Urothelium cell line (cell line): Measurements from ENCODE around the gene ASB16.
A peak's percentile ranks its signal among the peaks of the same experiment; 100 is the strongest.
"Not testable (repeated sequence)": the region's sequence is repeated elsewhere in the genome, so short reads cannot be mapped to it uniquely, and the experiment has no call there.

Experiments
- DNase-seq: peaks from one replicate; pipeline ENCODE4 v3.0.0; 2011; ENCODE audit warnings: low spot score, mixed read lengths
- FAIRE-seq: peaks from 2 replicates; lab custom pipeline; 2011; peaks lifted over from hg19 to GRCh38; lab: Jason Lieb, UNC

The ASB16 gene

DNA sequence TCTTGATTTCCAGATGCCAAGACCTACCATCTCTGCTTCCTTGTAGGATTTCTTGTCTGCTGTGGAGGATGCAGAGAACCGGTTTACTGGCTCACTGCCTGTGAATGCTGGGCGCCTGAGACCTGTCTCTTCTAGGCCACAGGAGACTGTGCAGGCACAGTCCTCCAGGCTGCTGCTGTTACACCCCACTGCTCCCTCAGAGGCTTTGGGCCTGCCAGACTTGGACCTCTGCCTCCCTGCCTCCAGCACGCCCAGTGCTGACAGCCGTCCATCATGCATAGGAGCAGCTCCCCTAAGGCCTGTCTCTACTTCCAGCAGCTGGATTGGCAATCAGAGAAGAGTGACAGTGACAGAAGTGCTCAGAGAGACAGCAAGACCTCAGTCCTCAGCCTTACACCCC is 22.7 kb upstream of the ASB16 start:
- no peak for DNase-seq
- no peak for FAIRE-seq

DNA sequence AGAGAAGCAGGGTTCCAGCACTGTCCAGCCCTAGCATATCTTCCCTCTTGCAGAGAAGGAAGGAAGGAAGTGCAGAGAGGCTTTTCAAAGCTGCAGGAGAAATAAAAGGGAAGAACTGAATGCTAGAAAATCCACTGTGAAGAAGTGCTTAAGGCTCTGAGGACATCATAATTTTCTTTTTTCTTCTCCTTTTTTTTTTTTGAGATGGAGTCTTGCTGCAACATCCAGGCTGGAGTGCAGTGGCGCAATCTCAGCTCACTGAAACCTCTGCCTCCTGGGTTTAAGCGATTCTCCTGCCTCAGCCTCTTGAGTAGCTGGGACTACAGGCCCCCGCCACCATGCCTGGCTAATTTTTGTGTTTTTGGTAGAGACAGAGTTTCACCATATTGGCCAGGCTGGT is 21.4 kb upstream of the ASB16 start:
- FAIRE-seq, DNase-seq: not testable (repeated sequence)

DNA sequence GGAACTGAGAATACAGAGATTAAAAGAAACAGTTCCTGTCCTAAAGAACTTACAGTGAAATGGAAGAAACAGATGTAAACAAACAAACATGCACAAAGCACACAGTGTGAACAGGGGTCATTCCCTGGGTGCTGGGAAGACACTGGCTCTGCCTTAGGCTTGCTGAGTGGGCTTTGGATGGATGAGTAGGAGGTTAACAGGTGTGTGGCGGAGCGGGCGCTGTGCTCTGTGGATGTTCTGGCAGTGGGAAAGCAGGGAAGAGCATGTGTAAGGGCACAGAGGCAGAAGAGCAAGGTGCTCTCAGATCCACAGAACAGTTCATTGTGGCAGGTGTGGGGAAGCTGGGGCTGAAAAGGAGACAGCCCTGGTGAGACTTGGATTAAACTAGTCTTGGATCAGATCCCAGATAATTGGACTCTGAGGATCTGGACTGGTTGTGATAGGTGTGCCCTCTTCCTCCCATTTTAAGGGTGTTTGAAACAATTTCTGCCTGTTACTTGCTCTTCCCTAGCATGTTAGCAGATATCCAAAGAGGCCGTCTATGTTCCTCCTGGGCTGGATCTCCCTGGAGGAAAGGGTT is 20.7 kb upstream of the ASB16 start:
- FAIRE-seq = no peak
- DNase-seq = no peak

DNA sequence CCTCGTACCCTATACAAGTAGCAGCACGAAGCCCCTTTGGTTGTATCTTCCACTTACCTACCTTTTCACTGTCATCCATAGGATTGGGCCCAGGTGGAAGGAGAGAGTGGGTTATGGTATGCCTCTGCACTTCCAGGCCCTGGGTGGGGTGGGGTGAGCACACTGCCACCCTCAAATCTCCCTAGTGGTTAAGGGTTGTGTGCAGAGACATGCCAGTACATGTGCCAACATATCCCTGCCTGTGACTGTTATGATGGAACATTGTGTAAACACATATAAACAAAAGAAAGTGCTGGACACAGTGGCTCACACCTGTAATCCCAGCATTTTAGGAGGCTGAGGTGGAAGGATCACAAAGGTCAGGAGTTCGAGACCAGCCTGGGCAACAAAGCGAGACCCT is 17.6 kb upstream of the ASB16 start:
- FAIRE-seq = no peak

DNA sequence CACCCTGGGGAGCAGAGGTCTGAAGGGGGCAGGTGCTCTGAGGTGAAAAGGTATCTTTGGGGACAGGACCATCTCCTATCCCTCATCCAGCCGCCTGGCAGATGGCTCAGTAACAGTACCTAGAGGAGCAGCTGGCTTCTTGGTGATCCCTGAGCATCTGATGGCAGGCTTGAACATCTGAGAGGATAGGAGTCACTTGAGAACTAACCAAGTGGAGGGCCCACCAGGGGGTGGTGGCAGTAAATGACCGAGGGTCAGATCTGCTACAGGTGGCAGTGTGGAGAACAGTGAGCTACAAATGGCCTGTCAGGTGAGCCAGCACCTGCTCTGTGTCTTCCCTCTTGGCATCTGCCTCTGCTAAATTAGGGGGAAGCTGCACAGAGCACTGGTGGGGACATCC is 15.0 kb upstream of the ASB16 start:
- DNase-seq (no peak), FAIRE-seq (no peak)

More for the DNA sequence above, 17.6 kb upstream of the ASB16 start:
- DNase-seq = no peak

DNA sequence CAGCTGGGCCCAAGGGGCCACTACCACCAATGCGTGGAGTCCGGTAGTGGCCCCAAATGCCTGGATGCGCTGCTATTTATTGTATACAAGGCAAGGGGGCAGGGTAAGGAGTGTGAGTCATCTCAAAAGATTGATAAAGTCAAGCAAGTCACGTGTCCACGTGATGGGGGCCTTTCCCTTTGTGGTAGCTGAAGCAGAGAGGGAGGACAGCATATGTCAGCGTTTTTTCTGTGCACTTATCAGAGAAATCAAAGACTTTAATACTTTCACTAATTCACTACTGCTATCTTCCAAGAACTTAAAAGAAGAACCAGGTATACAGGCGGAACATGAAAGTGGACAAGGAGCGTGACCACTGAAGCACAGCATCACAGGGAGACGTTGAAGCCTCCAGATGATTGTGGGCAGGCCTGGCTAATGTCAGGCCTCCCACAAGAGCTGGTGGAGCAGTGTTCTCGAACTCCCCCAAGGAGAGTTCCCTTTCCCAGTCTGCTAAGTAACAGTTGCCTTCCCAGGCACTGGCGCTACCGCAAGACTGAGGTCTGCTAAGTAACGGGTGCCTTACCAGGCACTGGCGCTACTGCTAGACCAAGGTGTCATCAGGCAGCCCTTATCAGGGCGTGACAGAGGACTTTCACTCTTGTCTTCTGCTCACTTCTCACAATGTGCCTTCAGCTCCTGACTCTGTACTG is 10.8 kb upstream of the ASB16 start:
- no peak for DNase-seq
- FAIRE-seq = no peak

DNA sequence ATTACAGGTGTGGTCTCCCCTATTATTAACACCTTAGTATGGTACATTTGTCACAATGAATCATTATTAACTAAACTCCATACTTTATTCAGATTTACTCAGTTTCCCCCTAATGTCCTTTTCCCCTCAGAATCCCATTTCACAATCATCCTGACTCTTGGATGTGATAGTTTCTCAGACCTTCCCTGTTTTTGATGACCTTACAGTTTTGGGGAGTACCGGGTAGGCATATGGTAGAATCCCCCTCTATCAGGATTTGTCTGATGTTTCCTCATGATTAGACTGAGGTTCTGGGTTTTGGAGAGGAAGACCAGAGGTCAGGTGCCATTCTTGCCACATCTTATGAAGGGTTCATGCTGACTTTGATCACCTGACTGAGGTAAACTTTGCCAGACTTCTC is 6.0 kb upstream of the ASB16 start:
- no peak for FAIRE-seq
- DNase-seq = no peak

DNA sequence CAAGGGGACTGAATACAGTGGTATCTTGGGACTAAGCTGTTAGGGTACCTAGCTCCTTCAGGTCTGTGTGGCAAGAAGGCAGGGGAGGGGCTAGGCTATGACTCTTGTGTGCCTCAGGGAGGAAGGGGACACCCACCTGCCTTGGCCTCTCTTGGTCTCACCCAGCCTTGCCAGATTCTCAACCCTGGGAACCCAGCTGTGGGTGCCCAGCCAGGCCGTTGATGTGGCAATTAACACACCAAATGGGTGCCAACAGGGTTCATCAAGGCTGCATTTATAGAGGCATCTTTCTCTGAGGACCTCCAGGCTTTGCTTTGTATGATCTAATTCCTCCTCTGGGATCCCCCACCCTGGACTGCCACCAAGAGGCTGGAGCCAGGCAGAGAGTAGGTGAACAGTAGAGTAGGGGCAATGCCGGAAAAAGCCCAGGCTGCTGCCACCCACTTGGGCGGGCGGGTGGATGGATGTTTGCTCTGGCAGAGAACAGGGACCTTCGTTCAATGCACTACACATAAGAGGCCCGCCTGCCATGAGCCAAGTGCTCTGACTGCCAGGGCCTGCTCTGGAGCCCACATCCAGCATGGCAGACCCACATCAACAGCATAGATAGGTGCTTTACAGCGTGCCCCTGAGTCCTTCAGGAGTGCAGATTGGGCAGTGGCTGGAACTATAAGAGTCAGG is 3.2 kb upstream of the ASB16 start:
- DNase-seq = no peak
- FAIRE-seq = no peak

DNA sequence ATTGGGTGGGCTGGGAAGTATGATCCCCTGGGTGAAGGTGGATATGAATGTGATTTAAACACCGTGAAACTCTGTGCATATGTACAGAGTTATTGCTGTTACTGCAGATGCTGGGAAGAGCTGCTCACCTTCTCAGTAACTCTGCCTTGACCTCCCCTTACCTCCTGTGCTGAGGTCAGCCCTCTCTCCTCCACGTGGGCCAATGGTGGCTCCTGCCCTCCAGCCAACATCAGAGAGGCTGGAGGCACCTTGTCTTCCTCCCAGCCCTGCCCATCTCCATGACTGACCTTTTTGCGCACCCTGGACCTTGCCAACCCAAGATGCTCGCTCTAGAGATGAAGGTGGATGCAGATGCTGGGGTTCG is 387 bp upstream of the ASB16 start:
- no peak for DNase-seq
- FAIRE-seq = no peak

DNA sequence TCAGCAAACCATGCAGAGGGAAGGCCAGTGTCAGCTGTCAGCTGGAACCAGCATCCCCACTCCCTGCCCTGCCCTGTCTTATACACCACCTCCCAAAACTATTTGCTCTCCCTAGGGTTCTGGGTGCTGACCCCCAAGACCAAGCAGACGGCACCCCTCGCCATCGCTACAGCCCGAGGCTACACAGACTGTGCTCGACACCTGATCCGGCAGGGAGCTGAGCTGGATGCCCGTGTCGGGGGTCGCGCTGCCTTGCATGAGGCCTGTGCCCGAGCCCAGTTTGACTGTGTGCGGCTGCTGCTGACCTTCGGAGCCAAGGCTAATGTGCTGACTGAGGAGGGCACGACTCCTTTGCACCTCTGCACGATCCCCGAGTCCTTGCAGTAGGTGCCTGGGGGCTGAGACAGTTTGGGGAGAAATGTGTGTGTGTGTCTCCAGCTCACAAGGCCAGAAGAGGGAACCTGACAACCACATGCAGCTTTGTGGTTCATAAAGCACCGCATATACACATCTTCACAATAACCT is 1.5 kb downstream of the ASB16 start:
- no peak for DNase-seq
- no peak for FAIRE-seq

DNA sequence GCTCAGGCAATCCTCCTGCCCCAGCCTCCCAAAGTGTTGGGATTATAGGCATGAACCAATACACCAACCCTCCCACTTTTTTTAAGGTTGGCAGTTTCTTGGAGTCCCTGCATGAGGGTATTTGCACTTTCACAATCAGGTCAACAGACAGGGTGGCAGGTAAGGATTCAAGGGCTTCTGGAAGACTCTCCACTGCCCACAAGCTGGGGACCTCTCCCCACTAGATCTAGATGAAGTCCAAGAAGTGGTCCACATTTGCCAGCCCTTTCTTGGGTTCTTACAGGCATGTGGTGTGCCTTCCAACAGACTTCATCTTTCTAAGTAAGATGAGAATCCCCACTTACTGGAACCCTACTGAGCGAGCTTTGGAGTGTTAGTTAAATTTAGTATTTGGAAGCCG is 3.9 kb downstream of the ASB16 start:
- DNase-seq (no peak), FAIRE-seq (no peak)

DNA sequence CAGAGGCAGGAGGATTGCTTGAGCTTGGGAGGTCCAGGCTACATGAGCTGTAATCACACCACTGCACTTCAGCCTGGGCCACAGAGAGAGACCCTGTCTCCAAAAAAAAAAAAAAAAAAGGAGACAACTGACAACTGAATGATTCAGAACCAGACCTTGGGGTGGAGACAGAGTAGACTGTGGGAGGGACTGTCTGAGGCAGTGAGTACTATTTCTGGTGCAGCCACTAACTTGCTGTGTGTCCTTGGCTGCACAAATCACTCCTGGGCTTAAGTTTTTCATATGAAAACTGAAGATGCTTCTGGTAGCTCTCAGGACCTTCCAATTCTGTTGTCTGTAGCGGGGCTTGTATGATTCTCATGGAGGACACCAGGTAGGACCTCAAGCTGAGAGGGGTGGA is 5.8 kb downstream of the ASB16 start:
- FAIRE-seq (no peak), DNase-seq (no peak)

DNA sequence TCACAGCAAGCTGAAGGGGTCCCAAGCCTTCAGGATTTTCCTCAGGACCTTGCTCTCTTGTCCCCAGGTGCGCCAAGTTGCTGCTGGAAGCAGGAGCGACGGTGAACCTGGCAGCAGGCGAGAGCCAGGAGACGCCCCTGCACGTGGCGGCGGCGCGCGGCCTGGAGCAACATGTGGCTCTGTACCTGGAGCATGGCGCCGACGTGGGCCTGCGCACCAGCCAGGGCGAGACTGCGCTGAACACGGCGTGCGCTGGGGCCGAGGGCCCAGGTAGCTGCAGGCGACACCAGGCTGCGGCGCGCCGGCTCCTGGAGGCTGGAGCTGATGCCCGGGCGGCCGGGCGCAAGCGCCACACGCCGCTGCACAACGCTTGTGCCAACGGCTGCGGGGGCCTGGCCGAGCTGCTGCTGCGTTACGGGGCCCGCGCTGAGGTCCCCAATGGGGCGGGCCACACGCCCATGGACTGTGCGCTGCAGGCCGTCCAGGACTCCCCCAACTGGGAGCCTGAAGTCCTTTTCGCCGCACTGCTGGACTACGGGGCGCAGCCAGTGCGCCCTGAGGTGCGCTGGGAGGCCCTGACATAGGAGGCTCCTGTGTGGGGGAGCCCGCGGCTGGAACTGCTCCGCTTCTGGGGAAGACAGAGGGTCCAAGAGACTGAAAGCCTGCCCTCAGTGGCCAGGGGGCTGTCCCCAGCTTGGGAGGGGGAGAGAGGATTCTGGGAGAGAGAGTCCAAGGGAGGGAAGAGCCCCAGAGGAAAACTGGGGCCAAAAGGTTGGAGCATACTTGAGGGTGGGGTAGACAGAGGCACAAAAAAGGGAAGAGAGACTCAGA is 6.4 kb downstream of the ASB16 start:
- no peak for FAIRE-seq
- DNase-seq = no peak

DNA sequence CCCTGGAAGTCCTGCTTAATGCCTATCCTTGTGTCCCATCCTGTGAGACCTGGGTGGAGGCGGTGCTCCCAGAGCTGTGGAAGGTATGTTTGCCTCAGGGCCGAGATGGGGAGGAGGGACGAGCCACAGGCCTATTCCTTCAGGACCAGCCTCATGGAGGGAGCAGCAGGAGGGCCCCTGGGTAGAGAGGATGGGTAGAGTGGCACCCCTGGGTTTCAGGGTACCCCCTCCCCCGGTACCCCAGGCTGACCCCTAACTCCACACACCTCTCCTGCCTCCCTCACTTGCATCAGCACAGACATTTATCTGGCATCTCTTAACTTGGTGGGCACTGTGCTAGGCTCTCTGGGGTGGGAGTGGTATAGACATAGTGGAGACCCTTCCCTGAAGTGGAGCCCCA is 7.1 kb downstream of the ASB16 start:
- DNase-seq (no peak), FAIRE-seq (no peak)

DNA sequence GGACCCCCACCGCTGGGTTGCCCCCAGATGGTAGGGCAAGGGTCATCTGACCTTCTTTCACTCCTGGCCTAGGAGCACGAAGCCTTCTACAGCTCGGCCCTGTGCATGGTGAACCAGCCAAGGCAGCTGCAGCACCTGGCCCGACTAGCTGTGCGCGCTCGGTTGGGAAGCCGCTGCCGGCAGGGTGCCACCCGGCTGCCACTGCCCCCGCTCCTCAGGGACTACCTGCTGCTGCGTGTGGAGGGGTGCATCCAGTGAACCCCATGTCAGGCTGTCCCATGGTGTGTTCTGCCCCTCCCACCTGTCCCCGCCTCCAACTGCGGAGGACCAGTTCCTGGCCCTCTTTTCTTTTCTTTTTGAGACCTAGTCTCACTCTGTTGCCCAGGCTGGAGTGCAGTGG is 7.6 kb downstream of the ASB16 start:
- FAIRE-seq (no peak), DNase-seq (no peak)

DNA sequence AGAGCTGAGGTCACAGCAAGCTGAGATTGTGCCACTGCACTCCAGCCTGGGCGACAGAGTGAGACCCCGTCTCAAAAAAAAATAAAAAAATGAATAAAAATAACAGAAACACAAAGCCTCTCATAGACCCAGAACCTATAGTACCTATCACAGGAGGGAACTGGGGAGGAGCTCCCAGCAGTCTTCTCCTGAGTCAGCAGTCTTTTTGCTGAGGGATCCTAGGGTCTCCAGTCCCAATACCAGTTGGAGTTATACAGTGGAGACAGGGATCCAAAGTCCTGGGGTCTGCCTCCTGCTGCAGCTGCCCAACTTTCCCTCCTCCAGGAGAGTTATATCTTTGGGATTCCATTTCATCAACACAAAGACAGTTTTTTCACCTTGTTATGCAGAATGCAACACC is 12.5 kb downstream of the ASB16 start:
- DNase-seq = no peak
- FAIRE-seq = no peak

DNA sequence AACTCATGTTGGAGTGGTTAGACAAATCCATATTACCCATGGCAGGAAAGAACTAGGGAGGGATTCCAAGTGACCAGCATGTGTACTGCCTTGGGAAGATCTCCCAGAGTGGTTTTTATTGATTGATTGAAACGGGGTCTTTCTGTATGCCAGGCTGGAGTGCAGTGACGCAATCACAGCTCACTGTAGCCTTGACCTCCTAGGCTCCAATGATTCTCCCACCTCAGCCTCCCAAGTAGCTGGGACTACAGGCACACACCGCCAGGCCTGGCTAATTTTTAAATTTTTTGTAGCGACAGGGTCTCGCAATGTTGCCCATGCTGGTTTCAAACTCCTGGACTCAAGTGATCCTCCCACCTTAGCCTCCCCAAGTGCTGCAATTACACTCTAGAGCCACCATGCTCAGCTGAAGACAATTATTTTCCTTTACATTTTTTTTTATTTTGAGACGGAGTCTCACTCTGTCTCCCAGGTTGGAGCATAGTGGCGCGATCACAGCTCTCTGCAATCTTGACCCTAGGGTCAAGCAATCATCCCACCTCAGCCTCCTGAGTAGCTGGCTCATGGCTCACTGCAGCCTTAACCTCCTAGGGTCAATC is 13.8 kb downstream of the ASB16 start:
- FAIRE-seq = no peak

DNA sequence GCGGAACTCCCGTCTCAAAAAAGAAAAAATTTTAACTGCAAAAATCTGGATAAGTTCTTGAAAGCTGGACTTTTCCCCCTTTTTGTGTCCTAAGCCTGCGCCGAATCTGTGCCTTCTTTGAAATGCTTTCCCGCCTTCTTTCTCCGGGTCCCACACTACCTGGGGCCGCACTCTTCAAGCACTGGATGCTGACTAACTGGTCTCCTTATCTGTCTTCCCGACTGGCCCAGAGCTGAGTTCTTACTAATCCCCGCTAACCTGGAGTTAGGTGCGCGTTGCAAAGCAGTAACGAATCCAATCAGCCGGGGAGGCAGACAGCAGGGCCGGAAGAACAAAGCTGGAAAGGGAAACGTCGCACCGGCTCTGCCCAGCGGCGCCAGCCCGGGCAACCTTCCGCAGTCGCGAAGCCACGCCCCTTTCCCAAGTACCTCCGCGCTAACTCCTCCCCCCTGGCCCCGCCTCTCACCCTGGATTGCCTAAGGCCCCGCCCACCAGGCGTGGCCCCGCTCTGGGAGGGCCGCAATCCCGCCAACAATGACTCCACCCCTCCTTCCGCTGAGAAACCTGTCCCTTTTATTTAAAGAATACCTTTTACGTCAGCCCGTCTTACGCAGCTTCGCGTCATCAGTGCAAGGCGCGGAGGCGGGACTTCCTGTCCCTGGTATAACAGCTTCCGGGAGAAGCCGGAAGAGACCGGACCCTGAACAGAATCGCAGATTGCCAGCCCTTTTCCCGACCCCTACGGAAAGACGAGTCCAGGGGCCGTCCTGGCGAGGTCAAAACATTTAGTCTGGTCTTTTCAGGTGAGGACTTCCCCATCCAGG is 16.0 kb downstream of the ASB16 start, which contains the start of gene TMUB2:
TSS of gene TMUB2 (plus strand) at position 666 of the 824 bp plus-strand sequence. CDS start 737 bp downstream, outside the sequence.
- peak; percentile 100 for DNase-seq
- FAIRE-seq = peak; percentile 96

More for the DNA sequence above, 13.8 kb downstream of the ASB16 start:
- no peak for DNase-seq

DNA sequence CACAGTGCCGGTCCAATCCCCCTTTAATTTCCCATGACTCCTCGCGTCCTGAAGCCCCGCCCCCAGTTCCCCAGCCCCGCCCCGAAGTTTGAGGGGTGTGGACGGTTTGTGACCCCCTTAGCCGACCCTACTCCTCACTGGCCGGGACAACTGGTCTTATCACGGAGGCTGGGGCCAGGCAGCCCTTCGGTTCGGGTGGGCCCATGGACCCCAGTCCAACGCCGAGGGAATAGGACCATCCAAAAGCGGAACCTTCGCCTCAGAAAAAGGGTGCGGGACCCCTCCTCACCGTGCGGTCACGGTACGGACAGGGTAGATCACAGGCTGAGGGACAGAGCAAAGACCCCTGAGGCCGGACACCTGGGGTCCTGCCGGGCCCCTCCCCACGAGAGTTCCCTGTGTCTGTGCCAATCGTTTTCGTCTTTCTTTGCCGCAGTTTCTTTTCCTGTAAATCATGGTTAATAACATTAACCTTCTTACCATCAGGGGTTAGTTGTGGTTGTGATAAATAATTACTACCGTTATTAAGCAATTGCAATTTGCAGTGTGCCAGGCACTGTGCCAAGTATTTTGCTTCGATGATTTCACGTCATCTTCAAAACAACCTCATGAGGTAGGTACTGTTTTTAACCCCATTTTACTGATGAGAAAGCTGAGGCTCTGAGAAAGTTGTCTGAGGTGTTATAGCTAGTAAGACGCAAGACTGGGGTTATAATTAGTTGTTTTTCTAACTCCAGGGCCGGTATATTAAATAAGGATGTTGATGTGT is 16.8 kb downstream of the ASB16 start:
- no peak for FAIRE-seq
- DNase-seq = no peak
